Omental fat pad (tissue), 4 donors: Measurements from ENCODE around the gene LAPTM5. TPM values are rescaled to one million over a fixed set of nuclear protein-coding genes. Genes with fewer than 3 reads are reported as not detected.
A peak's percentile ranks its signal among the peaks of the same experiment; 100 is the strongest.

ENCODE experiments used
- ATAC-seq: fragments of 150-250 bp; one replicate; pipeline ENCODE4 v1.9.1; 2016; ENCODE audit warnings: mild to moderate bottlenecking, moderate library complexity; ENCODE audit not compliant: low FRiP score
- DNase-seq: peaks from one replicate; pipeline ENCODE4 v3.0.0-alpha.2; 2019; ENCODE audit warnings: low spot score
- total RNA-seq, 4 donors: library from RNA; depleted of rRNA; stranded (reverse); fragments of >200 nt; gene quantifications; one replicate each; pipeline ENCODE4 v1.1.0, GENCODE V29; 2016
- TF ChIP-seq, protein P1 (sequence below), 3 donors: fragments of 450-650 bp; IDR thresholded peaks; one replicate each; pipeline ENCODE4 v1.5.1; 2016 to 2017; ENCODE audit warnings: antibody characterized with exemption in 3 of 3, mild to moderate bottlenecking in 3 of 3, moderate library complexity in 2 of 3

LAPTM5 gene
- total RNA-seq, 4 donors from 2014 or later, result 87.4 to 327 (median 154) TPM

DNA sequence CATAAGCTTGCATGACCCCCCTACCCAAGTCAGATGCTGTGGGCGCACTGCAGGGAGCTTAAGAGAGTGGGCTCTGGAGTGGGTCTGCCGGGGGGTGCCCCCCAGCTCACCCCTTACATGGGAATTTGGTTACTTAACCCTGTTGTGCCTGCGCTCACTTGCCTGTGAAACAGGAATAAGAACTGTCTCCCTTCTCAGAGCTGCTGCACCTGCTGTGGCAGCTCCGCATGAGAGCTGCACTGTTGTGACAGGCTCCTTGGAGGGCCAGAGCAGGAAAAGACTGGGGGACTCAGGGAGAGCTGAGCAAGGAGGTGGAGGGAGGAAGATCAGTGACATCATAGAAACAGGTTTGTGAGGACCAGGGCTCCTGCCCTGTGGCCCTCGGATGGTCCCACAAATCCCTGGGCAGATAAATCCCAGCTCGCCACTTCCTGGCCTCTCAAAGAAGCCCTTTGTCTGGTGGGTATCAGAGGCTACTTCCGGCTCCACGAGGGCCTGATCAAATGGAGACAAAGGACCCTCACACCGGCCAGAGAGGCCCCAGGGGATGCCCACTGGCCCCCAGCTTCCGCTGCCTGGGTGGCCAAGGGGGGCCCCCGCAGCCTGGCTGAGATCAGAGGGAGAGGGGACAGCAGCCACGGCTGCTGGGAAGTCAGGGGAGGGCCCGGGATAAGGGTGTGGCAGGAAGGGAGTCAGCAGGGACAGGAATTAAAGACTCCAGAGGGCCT is 28.9 kb upstream of the LAPTM5 start:
- DNase-seq (no peak), ATAC-seq (no peak)
- TF ChIP-seq, protein P1, sequence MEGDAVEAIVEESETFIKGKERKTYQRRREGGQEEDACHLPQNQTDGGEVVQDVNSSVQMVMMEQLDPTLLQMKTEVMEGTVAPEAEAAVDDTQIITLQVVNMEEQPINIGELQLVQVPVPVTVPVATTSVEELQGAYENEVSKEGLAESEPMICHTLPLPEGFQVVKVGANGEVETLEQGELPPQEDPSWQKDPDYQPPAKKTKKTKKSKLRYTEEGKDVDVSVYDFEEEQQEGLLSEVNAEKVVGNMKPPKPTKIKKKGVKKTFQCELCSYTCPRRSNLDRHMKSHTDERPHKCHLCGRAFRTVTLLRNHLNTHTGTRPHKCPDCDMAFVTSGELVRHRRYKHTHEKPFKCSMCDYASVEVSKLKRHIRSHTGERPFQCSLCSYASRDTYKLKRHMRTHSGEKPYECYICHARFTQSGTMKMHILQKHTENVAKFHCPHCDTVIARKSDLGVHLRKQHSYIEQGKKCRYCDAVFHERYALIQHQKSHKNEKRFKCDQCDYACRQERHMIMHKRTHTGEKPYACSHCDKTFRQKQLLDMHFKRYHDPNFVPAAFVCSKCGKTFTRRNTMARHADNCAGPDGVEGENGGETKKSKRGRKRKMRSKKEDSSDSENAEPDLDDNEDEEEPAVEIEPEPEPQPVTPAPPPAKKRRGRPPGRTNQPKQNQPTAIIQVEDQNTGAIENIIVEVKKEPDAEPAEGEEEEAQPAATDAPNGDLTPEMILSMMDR (IDR thresholded peaks at IDR 0.05), result no peak

DNA sequence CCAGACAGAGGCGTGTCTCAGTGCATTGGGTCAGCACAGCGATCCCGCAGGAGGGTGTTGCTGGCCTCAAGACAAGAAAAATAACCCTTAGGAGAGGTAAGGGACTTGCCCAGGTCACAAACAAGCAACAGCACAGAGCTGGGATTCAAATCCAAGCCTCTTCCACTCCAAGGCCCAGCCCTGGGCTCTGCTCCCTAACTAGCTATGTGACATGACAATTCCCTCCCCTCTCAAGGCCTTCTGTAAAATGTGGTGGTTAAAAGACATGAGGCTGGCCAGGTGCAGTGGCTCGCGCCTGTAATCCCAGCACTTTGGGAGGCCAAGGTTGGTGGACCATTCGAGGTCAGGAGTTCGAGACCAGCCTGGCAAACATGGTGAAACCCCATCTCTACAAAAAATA is 28.1 kb upstream of the LAPTM5 start:
- DNase-seq (no peak), ATAC-seq (no peak)
- TF ChIP-seq, protein P1 (IDR thresholded peaks at IDR 0.05), result no peak

DNA sequence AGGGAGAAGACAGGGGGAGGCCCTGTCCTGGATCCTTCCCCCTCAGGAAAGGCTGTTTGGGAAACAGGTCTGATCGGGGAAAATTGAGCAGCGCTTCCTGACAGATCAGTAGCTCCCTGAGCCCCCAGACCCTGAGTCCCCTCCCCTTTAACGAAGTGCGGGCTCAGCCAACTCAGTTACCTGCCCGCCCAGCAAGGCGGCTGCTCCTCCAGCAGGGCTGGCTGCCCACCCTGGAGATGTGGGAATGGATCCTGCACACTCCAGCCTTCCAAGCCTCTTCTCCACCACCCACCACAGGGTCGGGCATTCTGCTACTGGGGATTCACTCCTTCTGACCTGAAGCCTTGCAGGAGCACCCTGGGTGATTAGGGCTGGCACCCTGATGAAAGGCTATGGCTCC is 27.6 kb upstream of the LAPTM5 start:
- TF ChIP-seq, protein P1 (IDR thresholded peaks at IDR 0.05), result no peak
- ATAC-seq, result no peak
- no peak for DNase-seq

DNA sequence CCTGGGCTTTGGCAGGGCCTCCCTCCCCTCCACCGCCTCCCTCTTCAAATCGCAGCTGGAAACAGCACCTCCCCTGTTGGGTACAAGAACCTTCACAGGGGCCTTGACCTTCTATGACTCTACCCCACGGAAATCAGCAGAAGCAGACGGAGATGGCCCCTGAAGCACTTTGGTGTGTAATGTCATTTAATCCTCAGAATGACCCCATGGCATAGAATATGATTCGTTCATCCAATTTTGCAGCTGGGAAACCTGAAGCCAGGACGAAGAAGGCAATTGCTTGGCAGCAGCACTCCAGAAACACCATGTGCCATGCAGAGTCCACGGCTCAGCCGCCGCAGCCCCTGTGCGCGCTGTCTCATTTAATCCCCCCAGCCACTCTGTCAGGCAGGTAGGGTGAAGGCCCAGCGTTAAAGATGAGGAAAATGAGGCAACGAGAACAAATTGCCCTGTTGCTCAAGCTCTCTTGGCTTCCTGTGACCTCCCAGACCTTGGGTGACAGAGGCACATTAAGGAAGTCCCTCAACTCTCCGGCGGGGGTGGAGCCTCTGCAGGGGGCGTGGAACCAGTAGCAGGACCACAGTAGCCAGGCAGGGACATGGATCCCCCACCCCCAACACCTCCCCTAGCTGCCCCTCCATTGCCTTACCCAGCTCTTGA is 25.8 kb upstream of the LAPTM5 start:
- TF ChIP-seq, protein P1 (IDR thresholded peaks at IDR 0.05), result no peak
- DNase-seq (no peak), ATAC-seq (no peak)

DNA sequence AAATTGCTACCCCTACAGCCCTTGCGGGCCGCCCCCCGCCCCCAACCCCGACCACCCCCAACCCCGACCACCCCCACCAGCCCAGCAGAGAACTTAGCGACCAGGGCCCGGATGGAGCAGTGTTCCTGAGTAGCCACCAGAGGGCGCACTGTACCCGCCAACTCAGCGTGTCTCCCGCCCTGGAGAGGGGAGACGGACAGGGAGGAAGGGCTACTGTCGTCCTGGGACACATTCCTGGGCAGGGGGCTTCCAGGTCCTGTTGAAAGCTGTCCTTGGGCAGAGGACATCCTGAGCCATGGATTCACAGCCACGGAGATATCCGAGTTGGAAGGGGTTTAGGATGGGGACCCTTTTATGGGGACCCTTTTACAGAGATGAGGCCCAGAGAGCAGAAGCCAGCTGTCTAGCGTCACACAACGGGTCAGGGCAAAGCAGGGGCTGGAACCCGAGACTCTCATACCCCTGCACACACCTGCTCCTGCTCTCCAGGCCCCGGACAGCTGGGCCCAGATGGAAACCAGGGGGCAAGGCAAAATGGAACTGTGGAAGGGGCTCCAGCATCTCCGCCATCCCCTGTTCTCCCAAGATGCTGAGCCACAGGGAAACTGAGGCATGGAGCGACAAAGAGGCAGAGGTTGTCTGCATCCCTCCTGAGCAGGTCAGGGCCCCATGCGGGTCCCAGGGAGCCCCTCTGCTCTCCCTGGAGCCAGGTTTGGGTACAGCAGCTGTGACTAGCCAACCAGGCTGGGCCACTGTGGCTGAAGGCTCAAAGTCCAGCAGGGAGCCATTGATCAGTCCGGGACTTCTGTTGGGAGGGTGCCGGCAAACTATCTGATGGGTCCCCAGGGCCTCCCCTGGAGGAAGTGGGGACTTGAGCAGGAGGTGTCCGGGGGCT is 25.0 kb upstream of the LAPTM5 start:
- DNase-seq, result peak; percentile 42
- TF ChIP-seq, protein P1 (IDR thresholded peaks at IDR 0.05), result no peak
- ATAC-seq, result peak; percentile 52

DNA sequence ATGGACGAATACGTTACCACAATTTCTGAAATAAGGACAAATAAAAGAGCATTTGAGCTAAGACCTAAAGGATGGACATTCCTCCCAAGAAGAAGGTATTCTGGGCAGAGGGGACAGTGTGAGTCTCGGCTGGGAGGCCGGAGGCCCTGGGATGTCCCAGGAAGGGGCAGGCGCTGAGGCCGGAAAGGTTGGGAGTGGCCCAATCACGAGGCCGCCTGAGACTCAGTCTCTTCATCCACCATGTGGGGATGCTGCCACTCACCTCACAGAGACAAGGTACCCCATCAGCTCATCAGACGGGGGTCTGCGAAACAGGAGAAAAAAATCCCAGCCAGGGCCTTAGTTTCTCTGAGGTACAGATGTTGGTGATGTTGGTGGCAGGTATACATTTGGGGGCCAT is 24.3 kb upstream of the LAPTM5 start:
- DNase-seq (no peak), ATAC-seq (no peak)
- TF ChIP-seq, protein P1 (IDR thresholded peaks at IDR 0.05), result no peak
